ENCODE data around the gene ZCCHC7. TPM values are rescaled to one million over a fixed set of nuclear protein-coding genes. Genes with fewer than 3 reads are reported as not detected.

ZCCHC7 gene
- total and polyA plus RNA-seq, 10 of the 15 experiments (the other 5 are each of a cell fraction or from before 2014, with no cell fraction given), result 42.9 to 178 (median 53.3) TPM

- CTCF ChIA-PET, result no interaction called here
- FAIRE-seq, result no peak
Measured at GRCh38 chr9:37105234-37105633, 15.1 kb upstream of the ZCCHC7 start.

More at GRCh38 chr9:37105234-37105633, 15.1 kb upstream of the ZCCHC7 start:
- 70% methylated on average over 4 of the region's 4 CpGs for WGBS (ENCODE audit: insufficient coverage, insufficient replicate concordance, low lambda C conversion rate, missing lambda C conversion rate)
- Histone ChIP-seq H3K4me1 (ENCODE audit: control insufficient read depth, insufficient read depth, low read length) (peaks cover 3% of the 10 kb centered on the region; the same call in 1 of the 2 replicates), H3K79me2 (ENCODE audit: control insufficient read depth, insufficient read depth, low read length) (no peaks in the 10 kb centered on the region), H3K9me3 (replicated peaks; ENCODE audit: control insufficient read depth, insufficient read depth, low read length) (no peaks in the 10 kb centered on the region; the same call in 2 of the 3 replicates), H3K27ac (ENCODE audit: control insufficient read depth, insufficient read depth) (no peak overlapping the region), H3K27me3 (replicated peaks in 1 of 2; ENCODE audit: control insufficient read depth in 2 of 2, insufficient read depth in 2 of 2, low read length in 1 of 2) (no peaks in the 10 kb centered on the region), H4K20me1 (ENCODE audit: control insufficient read depth, insufficient read depth) (no peaks in the 10 kb centered on the region), H3K4me3 (no peak overlapping the region), H3K9ac (ENCODE audit: control insufficient read depth, insufficient read depth, low read length) (no peak overlapping the region), H3K36me3 (ENCODE audit: control insufficient read depth in 2 of 2, insufficient read depth in 2 of 2, low read length in 1 of 2) (no peaks in the 10 kb centered on the region), H2AFZ (ENCODE audit: control insufficient read depth, low read depth, low read length) (no peak overlapping the region), H3K4me2 (ENCODE audit: control insufficient read depth, insufficient read depth) (no peak overlapping the region)
- TF ChIP-seq ZZZ3 (IDR thresholded peaks at IDR 0.05; ENCODE audit: control insufficient read depth, insufficient read length, low read depth), result no peak
- no peak for TF ChIP-seq ATF2 (IDR thresholded peaks at IDR 0.05; ENCODE audit: low read length)
- TF ChIP-seq BRCA1 (IDR thresholded peaks at IDR 0.05; ENCODE audit: low read depth, low read length), result no peak
- no peak for TF ChIP-seq SKIL (IDR thresholded peaks at IDR 0.05; ENCODE audit: low read depth, poor library complexity, severe bottlenecking)
- TF ChIP-seq PKNOX1 (IDR thresholded peaks at IDR 0.05), result no peak
- no peak for TF ChIP-seq HCFC1 (IDR thresholded peaks at IDR 0.05; ENCODE audit: low read length)
- no peak for TF ChIP-seq BCL3 (IDR thresholded peaks at IDR 0.05; ENCODE audit: borderline replicate concordance, insufficient read depth, low read depth, low read length, poor library complexity, severe bottlenecking)
- TF ChIP-seq BHLHE40 (IDR thresholded peaks at IDR 0.05; ENCODE audit: borderline replicate concordance in 1 of 2, low read depth in 2 of 2, low read length in 1 of 2), result no peak
- TF ChIP-seq TCF12 (IDR thresholded peaks at IDR 0.05; ENCODE audit: low read depth, low read length), result no peak
- no peak for TF ChIP-seq YY1 (IDR thresholded peaks at IDR 0.05; ENCODE audit: low read depth, low read length)
- no peak for TF ChIP-seq MEF2B (IDR thresholded peaks at IDR 0.05; ENCODE audit: partially characterized antibody, poor library complexity, severe bottlenecking)
- ATAC-seq (no peak), DNase-seq (ENCODE audit: low read depth, low spot score) (no peak)
- in situ Hi-C loops (cut with MboI), result no loop called here
- ChIA-PET RAD21 (ENCODE audit: unreplicated experiment) (no interaction called here), SMC1A (ENCODE audit: uncharacterized antibody, unreplicated experiment) (interaction anchor here (1.0 to 2.5 kb wide), 4 partner anchors 14 to 23 kb away, joined by 3 to 7 read pairs (median 4); no protein-coding TSS in a partner anchor), POLR2A (no interaction called here)
- intact Hi-C loops (cut with micrococcal nuclease; ENCODE audit: unreplicated experiment), result no loop called here
- no TSS peak for BruUV-seq (replicated peaks)

Data from GM12878 (cell line).